ENCODE results near the gene MARK2. TPM values are rescaled to one million over a fixed set of nuclear protein-coding genes. Genes with fewer than 3 reads are reported as not detected.
A peak's percentile ranks its signal among the peaks of the same experiment; 100 is the strongest.

Gene MARK2
- total and polyA plus RNA-seq, 8 donors = 11.7 to 30.8 (median 21.1) TPM

- TF ChIP-seq CTCF (IDR thresholded peaks at IDR 0.05) = no peak
- no peak for ATAC-seq
- peaks cover 24 to 33% (median 32%) of the 10 kb centered on the region in 3 donors for H3K4me1 ChIP-seq
- H3K4me3 ChIP-seq = no peak overlapping the region
- H3K9me3 ChIP-seq = no peaks in the 10 kb centered on the region
- FAIRE-seq = no peak
- no peak for DNase-seq
- H3K36me3 ChIP-seq = no peaks in the 10 kb centered on the region
- no peaks in the 10 kb centered on the region for H3K27me3 ChIP-seq
- H3K27ac ChIP-seq = peak overlapping the region in 2 of 4 donors; percentile 18 to 92
- WGBS, 2 donors = 60 to 68% methylated on average over 7 of the region's 7 CpGs
- intact Hi-C loops (cut with DNase I) = no loop called here
These were observed 51.5 kb downstream of the MARK2 start for GRCh38 chr11:63890368-63890767.

- H3K27ac ChIP-seq = no peak overlapping the region
- intact Hi-C loops (cut with DNase I) = no loop called here
- no peak for TF ChIP-seq CTCF (IDR thresholded peaks at IDR 0.05)
- ATAC-seq (no peak), FAIRE-seq (no peak), DNase-seq (no peak)
- WGBS, 2 donors = 50 to 54% methylated on average over 3 of the region's 3 CpGs
- peaks cover 31 to 38% (median 34%) of the 10 kb centered on the region in 3 donors for H3K4me1 ChIP-seq
- no peaks in the 10 kb centered on the region for H3K27me3 ChIP-seq
- H3K4me3 ChIP-seq = no peak overlapping the region
- peaks cover 0 to under 1% (median 0%) of the 10 kb centered on the region in 3 donors for H3K36me3 ChIP-seq
- no peaks in the 10 kb centered on the region for H3K9me3 ChIP-seq
These were observed 53.3 kb downstream of the MARK2 start for GRCh38 chr11:63892228-63892627.

GRCh38 chr11:63893355-63893754, 54.4 kb downstream of the MARK2 start:
- ATAC-seq = no peak
- H3K27me3 ChIP-seq = no peaks in the 10 kb centered on the region
- peaks cover 0 to 10% (median under 1%) of the 10 kb centered on the region in 3 donors for H3K36me3 ChIP-seq
- no peak overlapping the region for H3K4me3 ChIP-seq
- FAIRE-seq = no peak
- no peak for TF ChIP-seq CTCF (IDR thresholded peaks at IDR 0.05)
- WGBS, 2 donors = 97 to 99% methylated on average over 6 of the region's 6 CpGs
- intact Hi-C loops (cut with DNase I) = no loop called here
- no peaks in the 10 kb centered on the region for H3K9me3 ChIP-seq
- no peak for DNase-seq
- peaks cover 25 to 29% (median 26%) of the 10 kb centered on the region in 3 donors for H3K4me1 ChIP-seq
- no peak overlapping the region for H3K27ac ChIP-seq

GRCh38 chr11:63896071-63896470, 57.2 kb downstream of the MARK2 start:
- peaks cover 6 to 13% (median 10%) of the 10 kb centered on the region in 3 donors for H3K4me1 ChIP-seq
- DNase-seq = peak in 4 of 6 donors; percentile 63 to 76 (median 68)
- intact Hi-C loops (cut with DNase I) = no loop called here
- H3K4me3 ChIP-seq = no peak overlapping the region
- TF ChIP-seq CTCF (IDR thresholded peaks at IDR 0.05) = no peak
- no peak for FAIRE-seq
- H3K9me3 ChIP-seq = no peaks in the 10 kb centered on the region
- H3K27ac ChIP-seq = no peak overlapping the region
- H3K36me3 ChIP-seq = peaks cover 12 to 37% (median 26%) of the 10 kb centered on the region in 3 donors
- WGBS, 2 donors = 44 to 46% methylated on average over 4 of the region's 4 CpGs
- ATAC-seq = peak; percentile 74 to 91 (median 84)
- no peaks in the 10 kb centered on the region for H3K27me3 ChIP-seq

GRCh38 chr11:63897459-63898146, 58.7 kb downstream of the MARK2 start:
- peaks cover 17 to 48% (median 36%) of the 10 kb centered on the region in 3 donors for H3K36me3 ChIP-seq
- WGBS, 2 donors = 88 to 92% methylated on average over 10 of the region's 10 CpGs
- no peak overlapping the region for H3K4me3 ChIP-seq
- no peak for FAIRE-seq
- DNase-seq = no peak
- H3K27ac ChIP-seq = no peak overlapping the region
- H3K27me3 ChIP-seq = no peaks in the 10 kb centered on the region
- no peaks in the 10 kb centered on the region for H3K9me3 ChIP-seq
- no peak for TF ChIP-seq CTCF (IDR thresholded peaks at IDR 0.05)
- intact Hi-C loops (cut with DNase I) = no loop called here
- H3K4me1 ChIP-seq = peaks cover 5 to 10% (median 7%) of the 10 kb centered on the region in 3 donors
- no peak for ATAC-seq

Measured in pancreas (tissue), 10 donors.